Rectal smooth muscle tissue (tissue), 1 donor: ENCODE data around the gene TMEM234.

Experiments used
- H3K27ac ChIP-seq: one replicate; pipeline ENCODE4 v1.7.0; 2013; ENCODE audit warnings: low read depth, low read length, inconsistent platforms
- H3K27me3 ChIP-seq: one replicate; pipeline ENCODE4 v1.7.0; 2013; ENCODE audit warnings: low read length; ENCODE audit not compliant: control insufficient read depth, insufficient read depth
- H3K36me3 ChIP-seq: one replicate; pipeline ENCODE4 v1.7.0; 2013; ENCODE audit warnings: low read length; ENCODE audit not compliant: control insufficient read depth, insufficient read depth
- H3K4me1 ChIP-seq: one replicate; pipeline ENCODE4 v1.7.0; 2013; ENCODE audit warnings: low read length; ENCODE audit not compliant: control insufficient read depth, insufficient read depth
- H3K4me3 ChIP-seq: one replicate; pipeline ENCODE4 v1.7.0; 2013; ENCODE audit warnings: low read length
- H3K9ac ChIP-seq: one replicate; pipeline ENCODE4 v1.7.0; 2013; ENCODE audit warnings: low read length

The TMEM234 gene

DNA sequence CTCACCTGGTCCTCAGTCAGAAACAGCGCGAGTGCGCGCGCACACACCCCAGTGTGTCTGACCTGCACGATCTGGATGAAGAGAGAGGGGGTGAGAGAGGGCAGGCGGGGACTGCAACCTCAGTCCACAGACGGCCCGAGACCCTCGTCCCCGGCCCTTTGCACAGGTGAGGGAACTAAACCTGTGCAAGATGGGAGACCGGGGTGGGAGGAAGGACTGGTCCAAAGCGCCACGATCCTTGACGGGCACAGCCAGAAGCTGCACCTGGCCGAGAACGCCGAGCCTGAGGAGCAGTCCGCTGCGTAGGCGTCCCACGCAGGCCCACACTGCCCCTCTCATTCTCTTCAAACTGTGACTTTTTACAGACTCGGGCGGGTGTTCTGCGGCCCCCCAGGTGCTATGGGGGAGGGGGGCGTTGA lies 17.2 kb downstream of the TMEM234 start:
- Histone ChIP-seq H3K4me3 (peak overlapping the region; percentile 88), H3K27ac (no peak overlapping the region), H3K36me3 (no peaks in the 10 kb centered on the region), H3K9ac (peak overlapping the region; percentile 94), H3K27me3 (no peaks in the 10 kb centered on the region), H3K4me1 (peaks cover 21% of the 10 kb centered on the region)

DNA sequence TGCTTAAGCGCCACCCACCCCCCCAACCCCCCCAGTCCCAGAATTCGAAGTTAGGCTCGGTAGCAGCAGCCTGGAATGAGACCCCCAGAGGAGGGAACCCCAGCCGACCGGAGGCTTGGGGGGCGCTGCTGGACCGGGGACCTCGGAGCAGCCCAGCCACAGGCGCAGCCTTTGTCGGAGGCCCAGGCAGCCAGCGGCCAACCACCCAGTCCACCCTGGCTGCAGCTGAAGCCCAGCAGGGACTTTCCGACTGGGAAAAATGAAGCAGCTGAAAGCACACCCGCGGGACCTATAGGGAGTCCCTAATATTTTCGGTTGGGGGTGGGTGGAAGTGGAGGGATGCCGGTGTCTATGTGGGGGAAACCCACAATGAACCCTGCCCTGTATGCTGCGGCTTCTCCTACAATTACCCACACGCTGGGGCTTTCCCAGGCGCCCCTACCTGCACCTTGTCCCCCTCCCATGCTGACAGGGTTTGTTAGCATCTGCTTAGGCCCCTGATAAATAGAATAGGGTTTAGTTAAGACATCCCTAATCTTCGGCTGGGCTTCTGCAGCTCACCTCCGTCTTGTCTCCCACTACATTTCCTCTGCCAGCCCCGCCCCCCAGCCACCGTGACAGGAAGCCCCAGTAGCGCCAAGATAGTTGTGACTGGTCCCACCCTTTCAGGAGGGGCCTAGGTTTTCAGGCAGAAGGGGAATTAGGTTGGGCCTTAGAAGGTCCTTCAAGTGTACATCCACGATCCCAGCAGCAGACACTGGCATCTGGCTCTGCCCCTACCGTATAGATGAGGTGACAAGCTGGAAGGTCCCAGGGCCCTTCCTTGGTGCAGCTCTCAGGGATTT lies 20.9 kb downstream of the TMEM234 start:
- H3K4me3 ChIP-seq: peak overlapping the region; percentile 74
- H3K36me3 ChIP-seq: peaks cover 6% of the 10 kb centered on the region
- H3K27me3 ChIP-seq: no peaks in the 10 kb centered on the region
- H3K4me1 ChIP-seq: peaks cover 26% of the 10 kb centered on the region
- H3K9ac ChIP-seq: peak overlapping the region; percentile 10
- H3K27ac ChIP-seq: peak overlapping the region; percentile 91

DNA sequence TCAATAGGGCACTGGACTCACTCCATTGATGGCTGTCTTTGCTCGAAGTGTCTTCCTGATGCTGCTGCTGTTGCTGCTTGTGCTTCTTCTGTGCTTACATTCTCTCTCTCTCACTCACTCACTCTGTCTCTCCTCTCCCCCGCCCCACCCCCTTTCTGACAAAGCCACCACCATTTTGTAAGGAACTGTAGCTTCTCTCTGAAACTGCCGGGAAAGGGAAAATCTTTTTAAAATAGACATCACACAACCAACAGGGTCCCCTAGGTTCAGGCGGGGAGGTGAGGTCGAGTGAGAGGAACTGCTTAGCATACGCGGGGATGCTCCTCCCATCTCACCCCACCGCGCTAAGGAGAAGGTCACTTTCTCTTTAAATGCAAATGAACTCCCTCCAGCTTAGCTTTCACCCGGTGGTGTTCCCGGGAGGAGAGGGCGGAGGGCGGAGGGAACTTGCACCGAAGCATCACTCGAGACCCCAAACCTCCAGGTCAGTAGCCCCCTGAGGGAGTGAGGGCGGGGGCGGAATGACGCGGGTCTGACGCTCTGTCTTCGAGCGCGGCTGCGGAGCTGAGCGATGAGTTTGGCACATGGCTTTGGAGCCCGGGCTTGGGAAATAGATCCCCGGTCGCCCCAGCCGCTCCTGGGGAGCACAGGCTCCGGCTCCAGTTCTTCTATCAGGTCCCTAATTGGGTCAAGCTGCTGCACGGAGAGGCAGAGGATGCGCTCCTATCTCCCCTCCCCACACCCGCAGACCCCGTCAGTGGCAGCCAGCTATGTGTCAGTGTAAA lies 21.7 kb downstream of the TMEM234 start, which contains the start of gene CCDC28B:
Gene CCDC28B, plus strand, starts transcription at position 370 of the 785 bp plus-strand sequence. CDS start 1,341 bp downstream, outside the sequence.
- no peaks in the 10 kb centered on the region for H3K27me3 ChIP-seq
- H3K27ac ChIP-seq: peak within 1 kb of the TSS; percentile 91
- peak within 1 kb of the TSS; percentile 74 for H3K4me3 ChIP-seq
- peaks cover 21% of the 10 kb centered on the region for H3K4me1 ChIP-seq
- peak within 1 kb of the TSS; percentile 53 for H3K9ac ChIP-seq
- H3K36me3 ChIP-seq: peaks cover 9% of the 10 kb centered on the region

DNA sequence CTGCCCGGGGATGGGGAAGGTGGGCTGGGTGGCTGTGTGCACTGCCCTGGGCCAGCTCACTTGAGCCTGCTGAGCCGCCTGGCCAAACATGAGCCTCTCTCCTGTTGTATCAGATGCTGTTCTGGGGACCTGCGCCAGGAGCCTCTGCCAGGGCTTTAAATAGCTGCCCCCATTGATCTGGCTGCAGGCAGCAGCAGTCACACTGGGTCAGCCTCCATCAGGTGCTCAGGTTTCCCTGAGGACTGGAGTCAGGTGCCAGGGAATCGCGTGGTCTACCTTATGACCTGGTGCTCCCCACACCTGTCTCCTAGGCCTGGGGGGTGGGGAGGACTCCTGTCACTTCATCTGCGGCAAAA lies 22.5 kb downstream of the TMEM234 start:
- Histone ChIP-seq H3K4me1 (peaks cover 18% of the 10 kb centered on the region), H3K9ac (no peak overlapping the region), H3K36me3 (peaks cover 16% of the 10 kb centered on the region), H3K4me3 (peak overlapping the region; percentile 74), H3K27ac (peak overlapping the region; percentile 91), H3K27me3 (no peaks in the 10 kb centered on the region)

- no peak overlapping the region for H3K9ac ChIP-seq
- H3K4me3 ChIP-seq: no peak overlapping the region
Observed at GRCh38 chr1:32199043-32199716, 23.0 kb downstream of the TMEM234 start.

GRCh38 chr1:32198237-32199042 lies 23.7 kb downstream of the TMEM234 start:
- Histone ChIP-seq H3K36me3 (peaks cover 24% of the 10 kb centered on the region), H3K4me3 (no peak overlapping the region), H3K4me1 (peaks cover 18% of the 10 kb centered on the region), H3K27ac (no peak overlapping the region), H3K9ac (no peak overlapping the region), H3K27me3 (no peaks in the 10 kb centered on the region)

More at GRCh38 chr1:32199043-32199716, 23.0 kb downstream of the TMEM234 start:
- Histone ChIP-seq H3K36me3 (peaks cover 19% of the 10 kb centered on the region), H3K27me3 (no peaks in the 10 kb centered on the region), H3K4me1 (peaks cover 18% of the 10 kb centered on the region), H3K27ac (no peak overlapping the region)

GRCh38 chr1:32197837-32198236 lies 24.3 kb downstream of the TMEM234 start:
- Histone ChIP-seq H3K27ac (no peak overlapping the region), H3K27me3 (no peaks in the 10 kb centered on the region), H3K4me3 (no peak overlapping the region), H3K9ac (no peak overlapping the region), H3K36me3 (peaks cover 25% of the 10 kb centered on the region), H3K4me1 (peaks cover 18% of the 10 kb centered on the region)

- no peak overlapping the region for H3K9ac ChIP-seq
- peaks cover 18% of the 10 kb centered on the region for H3K4me1 ChIP-seq
- H3K27me3 ChIP-seq: no peaks in the 10 kb centered on the region
- peaks cover 32% of the 10 kb centered on the region for H3K36me3 ChIP-seq
- H3K27ac ChIP-seq: no peak overlapping the region
- H3K4me3 ChIP-seq: no peak overlapping the region
Observed at GRCh38 chr1:32197074-32197473, 25.1 kb downstream of the TMEM234 start.

DNA sequence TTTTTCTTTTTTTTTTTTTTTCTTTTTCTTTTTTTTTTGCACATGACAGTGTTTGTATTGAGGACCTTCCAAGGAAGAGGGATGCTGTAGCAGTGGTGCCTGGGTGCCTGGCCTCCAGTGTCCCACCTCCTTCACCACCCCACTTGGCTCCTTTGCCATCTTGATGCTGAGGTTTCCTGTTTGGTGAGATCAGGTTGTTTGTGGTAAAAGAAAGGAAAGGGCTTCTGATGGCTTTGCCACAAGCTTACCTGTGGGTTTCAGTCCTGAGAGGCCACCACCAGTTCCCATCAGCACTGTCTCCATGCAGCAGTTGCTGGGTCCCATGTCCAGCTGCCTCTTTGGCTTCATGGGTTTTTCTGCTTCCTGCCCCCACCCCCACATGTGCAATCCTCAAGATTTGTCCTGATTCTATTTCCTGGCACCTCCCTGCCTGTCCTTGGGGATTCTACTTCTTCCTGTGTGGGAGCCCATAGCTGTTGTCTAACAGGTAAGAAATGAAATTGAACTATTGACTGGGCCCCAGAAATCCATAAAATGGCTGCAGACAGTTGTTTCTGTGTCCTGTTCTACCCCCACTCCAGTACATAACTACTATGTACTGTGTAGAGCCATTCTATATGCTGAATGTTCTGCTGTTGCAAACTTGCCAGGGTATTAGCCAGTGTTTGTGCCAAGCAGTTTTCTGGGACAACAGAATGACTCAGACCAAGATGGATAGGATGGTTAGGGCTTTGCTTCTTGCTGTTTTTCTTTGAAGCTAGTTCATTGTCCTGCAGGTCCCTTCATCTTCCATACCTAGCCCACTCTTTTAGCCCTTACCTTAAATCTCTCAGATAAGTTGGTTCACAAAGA lies 26.0 kb downstream of the TMEM234 start:
- H3K27me3 ChIP-seq: no peaks in the 10 kb centered on the region
- H3K36me3 ChIP-seq: peaks cover 41% of the 10 kb centered on the region
- H3K4me3 ChIP-seq: no peak overlapping the region
- H3K27ac ChIP-seq: no peak overlapping the region
- no peak overlapping the region for H3K9ac ChIP-seq
- peaks cover 9% of the 10 kb centered on the region for H3K4me1 ChIP-seq

DNA sequence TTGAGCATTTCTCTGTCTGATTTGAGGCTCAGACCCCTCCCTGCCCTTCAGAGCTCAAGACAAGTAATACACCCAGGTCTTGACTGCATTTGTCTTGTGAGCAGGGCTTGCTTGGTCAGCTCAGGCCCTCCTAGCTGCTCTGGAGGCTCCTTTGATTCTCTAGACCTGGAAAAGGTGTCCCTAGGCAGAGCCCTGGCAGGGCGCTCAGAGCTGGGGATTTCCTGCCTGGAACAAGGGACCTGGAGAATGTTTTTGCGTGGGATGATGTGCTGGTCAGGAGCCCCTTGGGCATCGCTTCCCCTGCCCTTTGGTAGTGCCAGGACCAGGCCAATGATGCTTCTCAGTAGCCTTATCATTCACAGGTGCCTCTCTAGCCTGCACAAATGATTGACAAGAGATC lies 26.6 kb downstream of the TMEM234 start:
- no peaks in the 10 kb centered on the region for H3K27me3 ChIP-seq
- H3K27ac ChIP-seq: no peak overlapping the region
- peaks cover 8% of the 10 kb centered on the region for H3K4me1 ChIP-seq
- H3K9ac ChIP-seq: no peak overlapping the region
- H3K36me3 ChIP-seq: peaks cover 44% of the 10 kb centered on the region
- no peak overlapping the region for H3K4me3 ChIP-seq

DNA sequence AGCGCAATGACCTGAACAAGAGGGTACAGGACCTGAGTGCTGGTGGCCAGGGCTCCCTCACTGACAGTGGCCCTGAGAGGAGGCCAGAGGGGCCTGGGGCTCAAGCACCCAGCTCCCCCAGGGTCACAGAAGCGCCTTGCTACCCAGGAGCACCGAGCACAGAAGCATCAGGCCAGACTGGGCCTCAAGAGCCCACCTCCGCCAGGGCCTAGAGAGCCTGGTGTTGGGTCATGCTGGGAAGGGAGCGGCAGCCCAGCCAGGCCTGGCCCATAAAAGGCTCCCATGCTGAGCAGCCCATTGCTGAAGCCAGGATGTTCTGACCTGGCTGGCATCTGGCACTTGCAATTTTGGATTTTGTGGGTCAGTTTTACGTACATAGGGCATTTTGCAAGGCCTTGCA lies 27.2 kb downstream of the TMEM234 start:
- Histone ChIP-seq H3K27ac (no peak overlapping the region), H3K36me3 (peaks cover 48% of the 10 kb centered on the region), H3K27me3 (no peaks in the 10 kb centered on the region), H3K9ac (no peak overlapping the region), H3K4me1 (peaks cover 7% of the 10 kb centered on the region), H3K4me3 (no peak overlapping the region)
